K562 (cell line): ENCODE measurements around the gene RCBTB1. TPM values are rescaled to one million over a fixed set of nuclear protein-coding genes. Genes with fewer than 3 reads are reported as not detected.

ENCODE experiments used
- ATAC-seq: fragments of 200-7000 bp; cut with Tn5 transposase; 3 replicates; pipeline ENCODE4 v1.9.1; 2020; ENCODE audit warnings: moderate library complexity
- BruUV-seq: library from RNA; stranded (reverse); fragments of 400-500 nt; replicated peaks from 2 replicates; lab custom pipeline; 2021; lab: Mats Ljungman, UMichigan
- CTCF ChIA-PET: fragments of 300-600 bp; formaldehyde crosslinking; extraction: SDS; loops from one replicate; lab custom pipeline; 2021; ENCODE audit warnings: low intra/inter-chr PET ratio; lab: Yijun Ruan, JAX
- POLR2A ChIA-PET: fragments of 300-600, 350-650 bp; sonication (Branson Sonifier 250); formaldehyde crosslinking; extraction: SDS; loops from one replicate; lab custom pipeline; 2021; ENCODE audit warnings: antibody characterized with exemption, inconsistent platforms; lab: Yijun Ruan, JAX
- DNase-seq, 4 experiments: peaks; one replicate each; pipeline versions ENCODE4 v3.0.0 to v3.0.0-alpha.2; 2011 to 2018; ENCODE audit warnings: low spot score in 3 of 4, mixed read lengths in 3 of 4; ENCODE audit errors: extremely low read depth in 1 of 4
- FAIRE-seq: peaks from 2 replicates; lab custom pipeline; 2011; peaks lifted over from hg19 to GRCh38; lab: Jason Lieb, UNC
- H2AFZ ChIP-seq: 2 replicates; pipeline ENCODE4 v1.6.0; 2011; ENCODE audit warnings: low read depth, low read length, control low read depth, inconsistent platforms
- H3K27ac ChIP-seq: fragments of 200-600 bp; 3 replicates; pipeline ENCODE4 v1.8.0; 2011; ENCODE audit warnings: low read depth, mild to moderate bottlenecking, control low read depth, inconsistent platforms, low read length, moderate library complexity, mixed read lengths; ENCODE audit errors: extremely low read depth
- H3K27me3 ChIP-seq, 2 experiments: fragments of 300-600 bp in 1 of 2; 2 replicates in 1 of 2; 3 replicates in 1 of 2; pipeline versions ENCODE4 v1.6.0 to v1.8.0; 2011; ENCODE audit warnings: inconsistent platforms in 2 of 2, low read length in 2 of 2, mild to moderate bottlenecking in 1 of 2, mixed read lengths in 1 of 2, moderate library complexity in 1 of 2; ENCODE audit not compliant: control insufficient read depth in 2 of 2, insufficient read depth in 2 of 2
- H3K36me3 ChIP-seq: fragments of 300-600 bp; 3 replicates; pipeline ENCODE4 v1.8.0; 2011; ENCODE audit warnings: mild to moderate bottlenecking, low read length, inconsistent platforms; ENCODE audit not compliant: control insufficient read depth, insufficient read depth
- H3K4me1 ChIP-seq, 2 experiments: fragments of 200-600 bp in 1 of 2; replicated peaks in 1 of 2; 2 replicates in 1 of 2; 3 replicates in 1 of 2; pipeline versions ENCODE4 v1.5.1 to v1.8.0; 2011; ENCODE audit warnings: inconsistent platforms in 2 of 2, low read length in 2 of 2, mild to moderate bottlenecking in 1 of 2, mixed read lengths in 1 of 2, moderate library complexity in 1 of 2; ENCODE audit not compliant: control insufficient read depth in 2 of 2, insufficient read depth in 2 of 2
- H3K4me2 ChIP-seq: 2 replicates; pipeline ENCODE4 v1.6.1; 2011; ENCODE audit warnings: low read length, control low read depth, inconsistent platforms, mixed read lengths; ENCODE audit not compliant: insufficient read depth
- H3K4me3 ChIP-seq: fragments of 200-600 bp; sonication (generic), shearing (Covaris generic); 2 replicates; pipeline ENCODE4 v1.5.1; 2016; ENCODE audit warnings: control low read depth, inconsistent platforms
- H3K79me2 ChIP-seq: fragments of 200-600 bp; 3 replicates; pipeline ENCODE4 v1.8.0; 2011; ENCODE audit warnings: low read length, inconsistent platforms; ENCODE audit not compliant: control insufficient read depth, insufficient read depth
- H3K9ac ChIP-seq, 2 experiments: 2 replicates each; pipeline versions ENCODE4 v1.6.0 to v1.6.1; 2011; ENCODE audit warnings: low read depth in 2 of 2, low read length in 2 of 2, control low read depth in 1 of 2, inconsistent platforms in 1 of 2, mild to moderate bottlenecking in 1 of 2, mixed read lengths in 1 of 2; ENCODE audit not compliant: insufficient read depth in 1 of 2
- H3K9me1 ChIP-seq: one replicate; pipeline ENCODE4 v1.6.0; 2011; ENCODE audit warnings: inconsistent platforms, mild to moderate bottlenecking, low read length, moderate library complexity; ENCODE audit not compliant: control insufficient read depth, insufficient read depth
- H3K9me3 ChIP-seq: replicated peaks from 2 replicates; pipeline ENCODE4 v1.5.1; 2011; ENCODE audit warnings: low read depth, low read length, inconsistent platforms; ENCODE audit not compliant: control insufficient read depth, insufficient read depth
- H4K20me1 ChIP-seq: replicated peaks from 2 replicates; pipeline ENCODE4 v1.6.1; 2011; ENCODE audit warnings: low read length, inconsistent platforms, mixed read lengths; ENCODE audit not compliant: control insufficient read depth, insufficient read depth
- ATF4 ChIP-seq: fragments of 450-650 bp; formaldehyde crosslinking; IDR thresholded peaks from 2 replicates; pipeline ENCODE4 v1.4.0; 2022; ENCODE audit warnings: mild to moderate bottlenecking, moderate library complexity
- BRF1 ChIP-seq: IDR thresholded peaks from 3 replicates; pipeline ENCODE4 v1.6.1; 2011; ENCODE audit warnings: borderline replicate concordance, mild to moderate bottlenecking; ENCODE audit not compliant: insufficient read length; ENCODE audit errors: extremely low read depth
- CBFA2T3 ChIP-seq: fragments of 450-650 bp; IDR thresholded peaks from 2 replicates; pipeline ENCODE4 v1.6.1; 2017
- CHD7 ChIP-seq: fragments of 200-600 bp; sonication (generic); IDR thresholded peaks from one replicate; pipeline ENCODE4 v1.6.1; 2012; ENCODE audit warnings: mild to moderate bottlenecking, low read depth, low read length, inconsistent platforms
- E4F1 ChIP-seq: fragments of 250-450 bp; sonication (Bioruptor Pico); IDR thresholded peaks from 2 replicates; pipeline ENCODE4 v1.5.0; 2021; ENCODE audit warnings: mild to moderate bottlenecking, borderline replicate concordance
- FOXA3 ChIP-seq, 2 experiments: fragments of 450-650 bp in 1 of 2; sonication (generic) in 1 of 2; formaldehyde crosslinking; IDR thresholded peaks in 1 of 2; conservative IDR thresholded peaks in 1 of 2; 2 replicates each; pipeline versions ENCODE4 v1.4.0 to v1.8.0; 2020 to 2022; ENCODE audit warnings: mild to moderate bottlenecking in 2 of 2, missing genetic modification reagents in 1 of 2
- KDM1A ChIP-seq, 2 experiments: fragments of 450-650 bp; IDR thresholded peaks; 2 replicates each; pipeline ENCODE4 v1.6.1; 2016; ENCODE audit warnings: mild to moderate bottlenecking in 2 of 2
- PHTF2 ChIP-seq: fragments of 250-450 bp; sonication (Bioruptor Pico); IDR thresholded peaks from 2 replicates; pipeline ENCODE4 v1.5.0; 2021; ENCODE audit warnings: mild to moderate bottlenecking
- WGBS: fragments of 100-300 bp; shearing (Covaris generic); methylation state at CpG from one replicate; pipeline ENCODE4 v1.1.6; 2016; ENCODE audit warnings: low coverage, mixed read lengths; ENCODE audit not compliant: insufficient coverage; ENCODE audit errors: missing lambda C conversion rate; 5-methylcytosine and 5-hydroxymethylcytosine counted together
- in situ Hi-C: fragments of 300-500 bp; cut with MboI; formaldehyde crosslinking; loops from 4 replicates; pipeline ENCODE4 v1.15.0; 2018; ENCODE audit warnings: inconsistent platforms, mixed read lengths
- intact Hi-C: fragments of 100-400 bp; cut with micrococcal nuclease; formaldehyde crosslinking; loops from 2 replicates; pipeline ENCODE4 v1.14.2; 2022
- polyA plus RNA-seq, 8 experiments: library from polyadenylated mRNA; depleted of rRNA in 4 of 8; stranded (reverse) in 5 of 8; unstranded in 3 of 8; fragments of >200 nt; fragmentation: Nextera tagmentation in 2 of 8; fragmentation: Illumina TruSeq in 1 of 8; extraction: Ambion mirVana in 2 of 8; extraction: Trizol in 1 of 8; gene quantifications; 2 replicates each; pipeline versions ENCODE4 v1.2.1 to v1.2.3, GENCODE V29; 2011 to 2014; ENCODE audit warnings: inconsistent platforms in 1 of 8, missing spikeins in 1 of 8
- total RNA-seq, 7 experiments: library from RNA; depleted of rRNA in 6 of 7; stranded (reverse); fragments of >200 nt in 6 of 7; fragmentation: Illumina TruSeq in 2 of 7; extraction: Trizol in 2 of 7; gene quantifications; 2 replicates each; pipeline versions ENCODE4 v1.2.1 to v1.2.3, GENCODE V29; 2011 to 2021; ENCODE audit warnings: low replicate concordance in 1 of 7

RCBTB1 gene
- total and polyA plus RNA-seq, 9 of the 15 experiments (the other 6 are each of a cell fraction or from before 2014, with no cell fraction given), result 4.0 to 11.3 (median 8.4) TPM

GRCh38 chr13:49516467-49516866 is 68.9 kb downstream of the RCBTB1 start:
- Histone ChIP-seq H3K4me2 (no peak overlapping the region), H3K4me1 (no peaks in the 10 kb centered on the region), H3K9ac (no peak overlapping the region), H2AFZ (no peak overlapping the region), H3K4me3 (no peak overlapping the region), H3K27me3 (no peaks in the 10 kb centered on the region), H3K9me1 (no peaks in the 10 kb centered on the region), H3K9me3 (no peaks in the 10 kb centered on the region), H3K79me2 (no peaks in the 10 kb centered on the region), H3K27ac (no peak overlapping the region), H3K36me3 (no peaks in the 10 kb centered on the region), H4K20me1 (no peaks in the 10 kb centered on the region)
- 52% methylated on average over 4 of the region's 5 CpGs for WGBS
- FAIRE-seq, result no peak
- no peak for ATAC-seq
- no peak for DNase-seq
- POLR2A ChIA-PET, result no interaction called here
- CTCF ChIA-PET, result no interaction called here
- BruUV-seq, result no TSS peak
- intact Hi-C loops (loop anchor here (2.0 kb wide), 1 partner anchor 216 kb away; no protein-coding TSS in a partner anchor), in situ Hi-C loops (no loop called here)
- TF ChIP-seq CHD7 (no peak), BRF1 (no peak), FOXA3 (CRISPR knock-in tag; conservative IDR thresholded peaks at IDR 0.05 in 1 of 2, IDR thresholded peaks at IDR 0.05 in 1 of 2) (no peak), KDM1A (IDR thresholded peaks at IDR 0.05) (peak; percentile 22 to 32; a peak in 1 of 4 replicates), ATF4 (no peak), E4F1 (CRISPR knock-in tag) (no peak), PHTF2 (CRISPR knock-in tag) (no peak), CBFA2T3 (no peak)
